ENCODE measurements around the gene XK.

DNA sequence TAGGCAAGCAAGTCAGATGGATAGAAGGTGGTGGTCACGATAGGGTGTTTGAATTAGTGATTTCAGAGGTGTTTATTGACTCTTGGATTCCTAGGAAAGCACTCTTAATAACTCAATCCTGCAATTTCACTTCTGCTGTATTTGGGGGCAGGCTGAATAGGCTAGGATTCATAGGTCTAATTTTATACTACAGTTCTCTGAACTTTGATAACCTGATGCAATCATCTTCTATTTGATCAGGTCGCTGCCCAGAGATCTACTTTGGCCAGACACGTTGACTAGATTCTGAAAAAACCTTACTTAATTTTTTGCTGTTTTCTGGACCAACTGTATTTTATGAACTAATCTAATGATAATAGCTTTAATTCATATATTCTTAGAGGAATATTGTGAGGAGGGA, 26.4 kb downstream of the XK start:
- no peak for TF ChIP-seq CTCF (IDR thresholded peaks at IDR 0.05)
- no peak for TF ChIP-seq POLR2A (IDR thresholded peaks at IDR 0.05)
